H9 (cell line): Measurements from ENCODE around the gene ADAMTS18. TPM values are rescaled to one million over a fixed set of nuclear protein-coding genes. Genes with fewer than 3 reads are reported as not detected.

Experiments
- DNase-seq: peaks from one replicate; pipeline ENCODE4 v3.0.0-alpha.2; 2017
- H2AFZ ChIP-seq: one replicate; pipeline ENCODE4 v1.6.1; 2013; ENCODE audit warnings: mild to moderate bottlenecking, low read length, control low read depth, moderate library complexity
- H2AK5ac ChIP-seq: 2 replicates; pipeline ENCODE4 v1.6.1; 2013; ENCODE audit warnings: low read length, control low read depth, mixed read lengths; ENCODE audit not compliant: insufficient read length
- H2BK120ac ChIP-seq: one replicate; pipeline ENCODE4 v1.6.1; 2013; ENCODE audit warnings: low read depth, mild to moderate bottlenecking, low read length, control low read depth, inconsistent platforms; ENCODE audit not compliant: poor library complexity, severe bottlenecking
- H2BK12ac ChIP-seq: 2 replicates; pipeline ENCODE4 v1.6.1; 2013; ENCODE audit warnings: low read length, control low read depth, mixed read lengths, low read depth; ENCODE audit not compliant: insufficient read length
- H2BK15ac ChIP-seq: 2 replicates; pipeline ENCODE4 v1.6.1; 2013; ENCODE audit warnings: low read depth, low read length, control low read depth
- H2BK20ac ChIP-seq: one replicate; pipeline ENCODE4 v1.6.1; 2013; ENCODE audit warnings: low read depth, mild to moderate bottlenecking, low read length, control low read depth, inconsistent platforms; ENCODE audit not compliant: poor library complexity, severe bottlenecking
- H2BK5ac ChIP-seq: 2 replicates; pipeline ENCODE4 v1.6.1; 2013; ENCODE audit warnings: low read length, control low read depth, mixed read lengths; ENCODE audit not compliant: insufficient read length
- H3K14ac ChIP-seq: 2 replicates; pipeline ENCODE4 v1.6.1; 2013; ENCODE audit warnings: low read length, control low read depth; ENCODE audit not compliant: insufficient read depth
- H3K18ac ChIP-seq: 2 replicates; pipeline ENCODE4 v1.6.1; 2013; ENCODE audit warnings: low read depth, mild to moderate bottlenecking, mixed read lengths, low read length, control low read depth; ENCODE audit not compliant: insufficient read length
- H3K23ac ChIP-seq: 2 replicates; pipeline ENCODE4 v1.6.1; 2013; ENCODE audit warnings: low read length, control low read depth, mixed read lengths, low read depth; ENCODE audit not compliant: insufficient read length
- H3K23me2 ChIP-seq: 2 replicates; pipeline ENCODE4 v1.6.1; 2013; ENCODE audit warnings: low read depth, mild to moderate bottlenecking, mixed read lengths, low read length, control low read depth; ENCODE audit not compliant: insufficient read length, poor library complexity, severe bottlenecking
- H3K27ac ChIP-seq: 2 replicates; pipeline ENCODE4 v1.5.1; 2013; ENCODE audit warnings: low read length, control low read depth, mixed read lengths, low read depth; ENCODE audit not compliant: insufficient read length
- H3K27me3 ChIP-seq: 2 replicates; pipeline ENCODE4 v1.6.1; 2013; ENCODE audit warnings: low read length, control low read depth, inconsistent platforms; ENCODE audit not compliant: insufficient read depth
- H3K4ac ChIP-seq: 2 replicates; pipeline ENCODE4 v1.6.1; 2013; ENCODE audit warnings: low read depth, mild to moderate bottlenecking, control low read depth, inconsistent platforms, low read length, moderate library complexity
- H3K4me1 ChIP-seq: 2 replicates; pipeline ENCODE4 v1.6.1; 2013; ENCODE audit warnings: low read length, control low read depth, inconsistent platforms; ENCODE audit not compliant: insufficient read depth
- H3K4me2 ChIP-seq: 2 replicates; pipeline ENCODE4 v1.6.1; 2013; ENCODE audit warnings: low read length, control low read depth, mixed read lengths; ENCODE audit not compliant: insufficient read length, insufficient read depth
- H3K56ac ChIP-seq: 2 replicates; pipeline ENCODE4 v1.6.1; 2013; ENCODE audit warnings: low read depth, mild to moderate bottlenecking, mixed read lengths, low read length, control low read depth; ENCODE audit not compliant: insufficient read length
- H3K79me1 ChIP-seq: 2 replicates; pipeline ENCODE4 v1.6.1; 2013; ENCODE audit warnings: low read depth, mild to moderate bottlenecking, moderate library complexity, low read length, control low read depth, inconsistent platforms; ENCODE audit not compliant: insufficient read depth, poor library complexity, severe bottlenecking
- H3K79me2 ChIP-seq: 2 replicates; pipeline ENCODE4 v1.6.1; 2013; ENCODE audit warnings: low read length, control low read depth, inconsistent platforms; ENCODE audit not compliant: insufficient read depth
- H3K9ac ChIP-seq: 2 replicates; pipeline ENCODE4 v1.6.1; 2013; ENCODE audit warnings: low read length, control low read depth, mixed read lengths; ENCODE audit not compliant: insufficient read length; ENCODE audit errors: extremely low read depth
- H3K9me3 ChIP-seq: one replicate; pipeline ENCODE4 v1.6.1; 2013; ENCODE audit warnings: low read depth, low read length, inconsistent platforms; ENCODE audit not compliant: control insufficient read depth
- H3T11ph ChIP-seq: one replicate; pipeline ENCODE4 v1.6.1; 2013; ENCODE audit warnings: mild to moderate bottlenecking, low read length, control low read depth, inconsistent platforms
- H4K20me1 ChIP-seq: one replicate; pipeline ENCODE4 v1.6.1; 2013; ENCODE audit not compliant: control insufficient read depth, insufficient read length, insufficient read depth
- H4K5ac ChIP-seq: 2 replicates; pipeline ENCODE4 v1.6.1; 2013; ENCODE audit warnings: low read depth, mild to moderate bottlenecking, mixed read lengths, low read length, control low read depth; ENCODE audit not compliant: insufficient read length
- H4K8ac ChIP-seq: replicated peaks from 2 replicates; pipeline ENCODE4 v1.6.1; 2013; ENCODE audit warnings: low read length, control low read depth, mixed read lengths, low read depth; ENCODE audit not compliant: insufficient read length
- H4K91ac ChIP-seq: 2 replicates; pipeline ENCODE4 v1.6.1; 2013; ENCODE audit warnings: low read depth, mild to moderate bottlenecking, moderate library complexity, mixed read lengths, low read length, control low read depth; ENCODE audit not compliant: insufficient read length
- H3K27ac Mint-ChIP-seq, 3 experiments: 2 replicates in 2 of 3; 3 replicates in 1 of 3; pipeline ENCODE4 v1.8.0; 2020 to 2021; ENCODE audit warnings: mixed read lengths in 3 of 3, mild to moderate bottlenecking in 1 of 3, moderate library complexity in 1 of 3
- H3K27me3 Mint-ChIP-seq: 2 replicates; pipeline ENCODE4 v1.8.0; 2021; ENCODE audit warnings: low read depth, mild to moderate bottlenecking, moderate library complexity, mixed read lengths
- H3K36me3 Mint-ChIP-seq, 3 experiments: 2 replicates in 2 of 3; 3 replicates in 1 of 3; pipeline ENCODE4 v1.8.0; 2020 to 2021; ENCODE audit warnings: low read depth in 3 of 3, mixed read lengths in 3 of 3; ENCODE audit not compliant: insufficient read depth in 1 of 3
- H3K4me1 Mint-ChIP-seq, 2 experiments: 2 replicates each; pipeline ENCODE4 v1.8.0; 2020; ENCODE audit warnings: mixed read lengths in 2 of 2
- H3K4me3 Mint-ChIP-seq, 2 experiments: 2 replicates in 1 of 2; 3 replicates in 1 of 2; pipeline ENCODE4 v1.8.0; 2020 to 2021; ENCODE audit warnings: mild to moderate bottlenecking in 2 of 2, mixed read lengths in 2 of 2, moderate library complexity in 1 of 2
- H3K9me3 Mint-ChIP-seq, 2 experiments: 2 replicates in 1 of 2; 3 replicates in 1 of 2; pipeline ENCODE4 v1.8.0; 2020; ENCODE audit warnings: mild to moderate bottlenecking in 2 of 2, mixed read lengths in 2 of 2, moderate library complexity in 1 of 2
- WGBS: extraction: QIAGEN DNeasy Blood & Tissue Kit; methylation state at CpG from one replicate; pipeline ENCODE4 v1.1.7; 2013; ENCODE audit warnings: missing lambda C conversion rate, low lambda C conversion rate, mixed read lengths; ENCODE audit not compliant: insufficient read length; ENCODE audit errors: extremely low coverage; 5-methylcytosine and 5-hydroxymethylcytosine counted together
- total RNA-seq: library from RNA; stranded (reverse); gene quantifications from 2 replicates; pipeline ENCODE4 v1.2.1, GENCODE V29; 2021
- TF ChIP-seq, protein P1 (sequence below): fragments of 200-600 bp; sonication (generic); conservative IDR thresholded peaks from 3 replicates; pipeline ENCODE4 v1.8.0; 2021; ENCODE audit warnings: antibody characterized with exemption, mild to moderate bottlenecking

Gene ADAMTS18
- total RNA-seq, 1 experiment from 2014 or later: 0.07 TPM

DNA sequence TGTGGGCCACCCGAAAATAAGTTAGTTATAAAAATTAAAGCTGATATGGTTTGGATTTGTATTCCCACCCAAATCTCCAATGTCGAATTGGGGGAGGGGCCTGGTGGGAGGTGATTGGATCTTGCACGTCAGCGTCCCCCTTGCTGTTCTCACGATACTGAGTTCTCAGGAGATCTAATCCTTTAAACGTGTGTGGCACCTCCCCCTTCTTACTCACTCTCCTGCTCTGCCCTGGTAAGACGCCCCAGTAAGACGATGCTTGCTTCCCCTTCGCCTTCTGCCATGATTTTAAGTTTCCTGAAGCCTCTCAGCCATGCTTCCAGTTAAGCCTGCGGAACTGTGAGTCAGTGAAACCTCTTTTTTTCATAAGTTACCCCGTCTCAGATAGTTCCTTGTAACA lies 200.2 kb downstream of the ADAMTS18 start:
- no peak overlapping the region for H2AK5ac ChIP-seq
- no CpG with 5 or more reads among the region's 11 CpGs for WGBS
- H4K5ac ChIP-seq: no peak overlapping the region
- TF ChIP-seq, protein P1, sequence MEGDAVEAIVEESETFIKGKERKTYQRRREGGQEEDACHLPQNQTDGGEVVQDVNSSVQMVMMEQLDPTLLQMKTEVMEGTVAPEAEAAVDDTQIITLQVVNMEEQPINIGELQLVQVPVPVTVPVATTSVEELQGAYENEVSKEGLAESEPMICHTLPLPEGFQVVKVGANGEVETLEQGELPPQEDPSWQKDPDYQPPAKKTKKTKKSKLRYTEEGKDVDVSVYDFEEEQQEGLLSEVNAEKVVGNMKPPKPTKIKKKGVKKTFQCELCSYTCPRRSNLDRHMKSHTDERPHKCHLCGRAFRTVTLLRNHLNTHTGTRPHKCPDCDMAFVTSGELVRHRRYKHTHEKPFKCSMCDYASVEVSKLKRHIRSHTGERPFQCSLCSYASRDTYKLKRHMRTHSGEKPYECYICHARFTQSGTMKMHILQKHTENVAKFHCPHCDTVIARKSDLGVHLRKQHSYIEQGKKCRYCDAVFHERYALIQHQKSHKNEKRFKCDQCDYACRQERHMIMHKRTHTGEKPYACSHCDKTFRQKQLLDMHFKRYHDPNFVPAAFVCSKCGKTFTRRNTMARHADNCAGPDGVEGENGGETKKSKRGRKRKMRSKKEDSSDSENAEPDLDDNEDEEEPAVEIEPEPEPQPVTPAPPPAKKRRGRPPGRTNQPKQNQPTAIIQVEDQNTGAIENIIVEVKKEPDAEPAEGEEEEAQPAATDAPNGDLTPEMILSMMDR: no peak
- H3T11ph ChIP-seq: no peak overlapping the region
- Mint-ChIP-seq H3K4me3 (no peak overlapping the region; a peak in 1 of 5 replicates), H3K4me1 (peaks cover 38 to 39% of the 10 kb centered on the region in 2 experiments), H3K27ac (no peak overlapping the region), H3K27me3 (peaks cover 6% of the 10 kb centered on the region), H3K9me3 (no peaks in the 10 kb centered on the region), H3K36me3 (no peaks in the 10 kb centered on the region)
- no peaks in the 10 kb centered on the region; the same call in 1 of the 2 replicates for H3K27me3 ChIP-seq
- H2BK20ac ChIP-seq: no peak overlapping the region
- no peak overlapping the region for H3K4me2 ChIP-seq
- no peak overlapping the region for H3K27ac ChIP-seq
- H3K18ac ChIP-seq: no peak overlapping the region
- no peaks in the 10 kb centered on the region for H4K20me1 ChIP-seq
- no peak overlapping the region for H3K56ac ChIP-seq
- H4K8ac ChIP-seq: no peak overlapping the region
- no peaks in the 10 kb centered on the region for H3K79me2 ChIP-seq
- DNase-seq: peak; percentile 68
- no peaks in the 10 kb centered on the region for H3K9me3 ChIP-seq
- H3K4ac ChIP-seq: no peak overlapping the region
- no peak overlapping the region for H2BK120ac ChIP-seq
- no peak overlapping the region for H2BK5ac ChIP-seq
- no peaks in the 10 kb centered on the region; the same call in 1 of the 2 replicates for H3K4me1 ChIP-seq
- no peak overlapping the region for H2AFZ ChIP-seq
- H3K9ac ChIP-seq: no peak overlapping the region
- H3K23ac ChIP-seq: no peak overlapping the region
- H3K23me2 ChIP-seq: no peaks in the 10 kb centered on the region
- no peaks in the 10 kb centered on the region for H3K79me1 ChIP-seq
- no peak overlapping the region for H2BK12ac ChIP-seq
- no peak overlapping the region for H4K91ac ChIP-seq
- no peak overlapping the region for H3K14ac ChIP-seq
- H2BK15ac ChIP-seq: no peak overlapping the region
